GM18526 (cell line): Measurements from ENCODE around the gene IDH3G.

Experiments
- POLR2A ChIP-seq: IDR thresholded peaks from 3 replicates; pipeline ENCODE4 v1.6.1; 2011; ENCODE audit not compliant: insufficient read length; ENCODE audit errors: extremely low read depth

IDH3G gene

DNA sequence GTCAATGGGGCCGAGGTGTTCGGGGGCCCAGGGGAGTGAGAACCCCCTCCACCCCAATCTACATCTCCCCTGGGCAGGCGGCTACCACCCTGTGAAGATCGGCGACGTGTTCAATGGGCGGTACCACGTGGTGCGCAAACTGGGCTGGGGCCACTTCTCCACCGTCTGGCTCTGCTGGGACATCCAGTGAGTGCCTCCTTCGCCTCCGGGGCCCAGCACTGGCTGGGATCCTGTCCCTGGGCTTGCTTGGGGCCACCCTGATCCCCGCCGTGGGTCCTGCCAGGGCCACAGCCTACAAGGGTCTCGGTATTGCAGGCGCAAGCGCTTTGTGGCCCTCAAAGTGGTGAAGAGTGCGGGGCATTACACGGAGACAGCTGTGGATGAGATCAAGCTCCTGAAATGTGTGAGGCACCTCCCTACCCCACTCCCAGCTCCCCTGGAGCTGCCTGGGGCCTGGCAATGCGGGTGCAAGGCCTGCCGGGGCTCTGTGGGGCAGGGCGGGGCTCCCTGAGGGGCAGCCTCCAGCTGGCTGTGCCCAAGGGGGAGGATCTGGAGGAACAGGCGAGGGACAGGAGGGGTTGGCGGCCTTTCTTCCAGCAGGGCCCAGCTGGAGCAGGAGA, 12.6 kb downstream of the IDH3G start:
- no peak for TF ChIP-seq POLR2A

DNA sequence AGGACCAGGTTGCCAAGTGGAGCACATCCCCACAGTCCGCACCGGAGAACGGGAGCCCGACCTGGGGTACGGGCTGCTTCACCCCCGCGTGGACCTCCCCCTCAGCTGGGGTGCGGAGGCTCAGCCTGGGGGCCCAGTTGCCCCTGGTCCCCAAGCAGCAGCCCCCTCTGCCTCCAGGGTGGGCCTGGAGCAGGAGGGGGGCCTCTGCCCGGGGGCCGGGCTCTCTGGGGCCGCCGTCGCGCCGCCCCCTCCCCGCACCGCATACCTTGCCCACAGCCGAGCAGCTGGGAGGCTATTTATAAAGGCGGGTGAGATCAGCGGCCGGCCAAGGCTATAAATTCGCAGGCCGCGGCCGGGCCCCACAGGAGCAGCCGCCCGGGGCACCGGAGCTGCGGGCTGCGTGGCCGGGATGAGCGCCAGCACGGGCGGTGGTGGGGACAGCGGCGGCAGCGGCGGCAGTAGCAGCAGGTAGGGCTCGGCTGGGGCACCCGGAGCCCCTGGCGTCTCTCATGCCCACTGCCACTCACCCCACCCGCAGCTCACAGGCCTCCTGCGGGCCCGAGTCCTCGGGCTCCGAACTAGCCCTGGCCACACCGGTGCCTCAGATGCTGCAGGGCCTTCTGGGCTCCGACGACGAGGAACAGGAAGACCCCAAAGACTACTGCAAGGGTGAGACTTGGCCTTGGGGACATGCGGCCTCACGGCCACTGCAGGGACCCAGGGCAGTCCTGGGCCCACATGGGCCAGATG, 13.3 kb downstream of the IDH3G start, which contains the start of gene SRPK3:
TSS of gene SRPK3 (plus strand) at position 364 of the 750 bp plus-strand sequence. CDS start at position 410, 46 bp downstream.
- no peak for TF ChIP-seq POLR2A

DNA sequence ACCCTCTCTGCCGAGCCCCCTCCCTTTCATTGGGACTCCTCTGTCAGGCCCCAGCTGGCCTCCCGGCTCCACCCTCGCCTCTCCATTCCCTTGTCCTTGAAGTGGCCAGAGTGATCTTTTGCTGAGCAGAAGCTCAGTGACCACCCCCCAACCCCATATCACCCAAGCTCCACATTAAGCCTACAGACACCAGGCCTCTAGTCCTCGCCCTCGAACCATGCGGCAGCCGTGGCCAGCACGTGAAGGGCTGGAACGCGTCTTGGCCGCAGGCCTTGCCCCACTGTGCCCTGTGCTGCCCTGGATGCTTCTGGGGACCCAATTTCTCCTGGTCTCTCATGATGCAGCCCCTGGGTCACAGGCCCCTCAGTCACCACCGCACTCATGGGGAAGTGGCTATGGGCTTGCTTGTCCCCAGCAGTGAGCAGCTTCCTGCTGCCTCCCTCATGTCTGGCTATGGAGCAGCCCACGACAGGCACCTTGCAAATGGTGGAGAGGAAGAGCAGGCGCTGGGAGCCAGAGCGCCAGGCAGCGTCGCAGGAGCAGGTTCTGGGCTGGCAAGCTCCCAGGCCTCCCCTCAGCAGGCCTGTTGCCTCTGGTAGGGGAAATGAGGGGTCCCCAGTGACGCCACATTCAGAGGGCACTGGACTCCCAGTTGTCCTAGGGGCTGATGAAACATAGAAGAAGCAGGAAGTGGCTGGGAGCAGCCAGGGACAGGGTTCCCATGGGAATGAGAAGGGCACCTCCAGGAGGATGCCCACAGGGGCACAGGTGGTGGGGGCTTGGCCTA, 14.1 kb downstream of the IDH3G start:
- TF ChIP-seq POLR2A: no peak

DNA sequence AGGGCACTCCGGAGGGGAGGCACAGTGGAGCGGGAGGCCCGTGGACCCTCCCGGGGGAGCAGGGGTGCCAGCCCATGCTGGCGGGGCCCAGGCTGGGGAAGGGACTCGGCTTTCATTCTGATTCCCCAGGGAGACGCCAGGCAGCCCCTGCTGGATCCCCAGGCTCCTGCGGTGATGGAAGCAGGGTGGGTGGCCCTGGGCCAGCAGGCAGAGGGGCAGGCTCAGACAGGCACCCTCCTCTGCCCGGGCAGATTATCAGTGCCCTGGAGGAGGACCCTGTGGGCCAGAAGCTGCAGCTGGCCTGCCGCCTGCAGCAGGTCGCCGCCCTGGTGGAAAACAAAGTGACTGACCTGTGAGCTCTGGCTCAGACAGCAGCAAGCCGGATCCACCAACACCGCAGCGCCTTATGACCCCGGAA, 15.5 kb downstream of the IDH3G start:
- TF ChIP-seq POLR2A: no peak

DNA sequence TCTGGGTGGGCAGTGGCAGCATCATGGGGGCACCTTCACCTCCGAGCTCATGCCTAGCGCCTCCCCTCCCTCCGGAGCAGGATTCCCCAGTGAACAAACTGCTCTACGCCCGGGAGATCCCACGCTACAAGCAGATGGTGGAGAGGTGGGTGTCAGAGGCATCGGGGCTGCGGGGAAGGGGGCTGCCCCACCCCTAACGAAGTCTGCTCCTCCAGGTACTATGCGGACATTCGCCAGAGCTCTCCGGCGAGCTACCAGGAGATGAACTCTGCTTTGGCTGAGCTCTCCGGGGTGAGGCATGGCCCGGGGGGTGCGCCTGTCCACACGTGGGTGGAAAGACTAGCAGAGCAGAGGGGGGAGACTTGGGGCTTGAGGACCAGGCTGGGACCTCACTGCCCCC, 16.0 kb downstream of the IDH3G start:
- no peak for TF ChIP-seq POLR2A

DNA sequence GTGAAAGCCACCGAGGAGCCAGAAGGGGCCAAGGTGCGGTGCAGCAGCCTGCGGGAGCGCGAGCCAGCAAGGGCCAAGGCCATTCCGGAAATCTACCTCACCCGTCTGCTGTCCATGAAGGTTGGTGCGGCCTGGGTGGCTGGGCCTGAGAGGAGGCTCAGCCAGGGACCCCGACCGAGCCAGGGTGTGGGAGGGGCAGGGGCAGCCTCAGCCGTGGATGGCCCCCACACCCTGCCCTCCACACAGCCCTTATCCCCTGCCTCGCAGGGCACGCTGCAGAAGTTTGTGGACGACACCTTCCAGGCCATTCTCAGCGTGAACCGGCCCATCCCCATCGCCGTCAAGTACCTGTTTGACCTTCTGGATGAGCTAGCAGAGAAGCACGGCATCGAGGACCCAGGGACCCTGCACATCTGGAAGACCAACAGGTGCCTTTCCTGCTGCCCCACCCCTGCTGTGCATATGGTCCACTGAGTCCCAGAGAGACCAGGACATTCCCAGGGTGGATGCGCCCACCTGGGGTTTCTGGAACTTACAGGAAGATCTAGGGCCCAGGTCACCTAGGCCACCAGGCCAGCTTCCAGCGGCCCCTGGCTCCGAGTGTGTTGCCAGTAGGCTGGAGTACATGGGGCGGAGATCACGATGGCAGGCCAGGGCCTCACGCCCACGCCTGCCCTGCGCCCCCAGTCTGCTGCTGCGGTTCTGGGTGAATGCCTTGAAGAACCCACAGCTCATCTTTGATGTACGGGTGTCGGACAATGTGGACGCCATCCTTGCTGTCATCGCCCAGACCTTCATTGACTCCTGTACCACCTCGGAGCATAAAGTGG, 16.7 kb downstream of the IDH3G start:
- TF ChIP-seq POLR2A: no peak

DNA sequence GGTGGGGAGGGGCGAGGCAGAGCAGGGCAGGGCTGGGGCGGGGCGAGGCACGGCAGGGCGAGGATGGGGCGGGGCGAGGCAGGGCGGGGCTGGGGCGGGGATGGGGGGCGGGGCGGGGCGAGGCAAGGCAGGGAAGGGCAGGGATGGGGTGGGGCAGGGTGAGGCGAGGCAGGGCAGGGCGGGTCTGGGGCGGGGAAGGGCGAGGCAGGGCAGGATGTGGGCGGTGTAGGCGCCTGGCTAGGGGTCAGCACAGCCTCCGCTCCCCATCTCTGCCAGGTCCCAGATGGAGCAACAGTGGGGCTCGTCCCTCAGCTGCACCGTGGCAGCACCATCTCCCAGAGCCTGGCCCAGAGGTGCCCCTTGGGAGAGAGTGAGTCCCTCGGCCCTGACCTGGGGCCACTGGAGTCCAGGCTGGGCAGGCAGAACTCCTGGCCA, 17.5 kb downstream of the IDH3G start:
- TF ChIP-seq POLR2A: no peak

DNA sequence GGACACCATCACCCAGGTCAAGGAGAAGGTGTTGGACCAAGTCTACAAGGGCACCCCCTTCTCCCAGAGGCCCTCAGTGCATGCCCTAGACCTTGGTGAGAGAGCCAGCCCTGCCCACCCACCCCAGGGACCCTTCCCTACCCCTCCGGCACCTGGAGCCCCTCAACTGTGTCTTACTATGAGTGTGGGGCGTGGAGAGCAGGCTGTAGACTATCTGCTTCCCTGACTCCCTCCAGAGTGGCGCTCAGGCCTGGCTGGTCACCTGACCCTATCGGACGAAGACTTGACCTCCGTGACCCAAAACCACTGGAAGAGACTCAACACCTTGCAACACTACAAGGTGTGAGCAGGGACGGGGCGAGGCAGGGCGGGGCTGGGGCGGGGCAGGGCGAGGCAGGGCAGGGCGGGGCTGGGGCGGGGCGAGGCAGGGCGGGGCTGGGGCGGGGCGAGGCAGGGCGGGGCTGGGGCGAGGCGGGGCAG, 18.0 kb downstream of the IDH3G start:
- no peak for TF ChIP-seq POLR2A

DNA sequence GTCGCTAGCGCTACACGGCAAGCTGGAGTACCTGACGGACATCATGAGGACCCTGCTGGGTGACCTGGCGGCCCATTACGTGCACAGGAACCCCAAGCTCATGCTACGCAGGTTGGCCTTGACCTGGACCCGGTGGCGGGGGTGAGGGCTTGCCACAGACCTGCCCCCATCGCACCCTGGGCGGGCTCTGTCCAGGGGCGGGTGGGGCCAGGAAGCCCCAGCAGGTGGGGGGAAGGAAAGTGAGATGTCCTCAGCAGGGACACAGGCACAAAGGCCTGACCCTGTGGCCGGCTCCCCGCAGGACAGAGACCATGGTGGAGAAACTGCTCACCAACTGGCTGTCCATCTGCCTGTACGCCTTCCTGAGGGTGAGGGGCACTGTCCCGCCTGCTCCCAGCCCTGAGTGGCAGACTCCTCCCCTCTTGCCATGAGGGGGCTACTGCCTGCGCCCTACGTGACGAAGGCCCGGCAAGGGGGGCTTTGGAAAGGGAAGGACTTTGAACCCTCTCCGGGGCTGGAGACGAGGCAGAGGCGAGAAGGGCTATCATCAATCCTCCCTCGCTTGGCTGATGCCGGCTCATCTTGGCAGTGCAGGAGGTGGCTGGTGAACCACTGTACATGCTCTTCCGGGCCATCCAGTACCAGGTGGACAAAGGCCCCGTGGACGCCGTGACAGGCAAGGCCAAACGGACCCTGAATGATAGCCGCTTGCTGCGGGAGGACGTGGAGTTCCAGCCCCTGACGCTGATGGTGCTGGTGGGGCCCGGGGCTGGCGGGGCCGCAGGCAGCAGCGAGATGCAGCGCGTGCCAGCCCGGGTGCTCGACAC, 18.7 kb downstream of the IDH3G start:
- TF ChIP-seq POLR2A: no peak

DNA sequence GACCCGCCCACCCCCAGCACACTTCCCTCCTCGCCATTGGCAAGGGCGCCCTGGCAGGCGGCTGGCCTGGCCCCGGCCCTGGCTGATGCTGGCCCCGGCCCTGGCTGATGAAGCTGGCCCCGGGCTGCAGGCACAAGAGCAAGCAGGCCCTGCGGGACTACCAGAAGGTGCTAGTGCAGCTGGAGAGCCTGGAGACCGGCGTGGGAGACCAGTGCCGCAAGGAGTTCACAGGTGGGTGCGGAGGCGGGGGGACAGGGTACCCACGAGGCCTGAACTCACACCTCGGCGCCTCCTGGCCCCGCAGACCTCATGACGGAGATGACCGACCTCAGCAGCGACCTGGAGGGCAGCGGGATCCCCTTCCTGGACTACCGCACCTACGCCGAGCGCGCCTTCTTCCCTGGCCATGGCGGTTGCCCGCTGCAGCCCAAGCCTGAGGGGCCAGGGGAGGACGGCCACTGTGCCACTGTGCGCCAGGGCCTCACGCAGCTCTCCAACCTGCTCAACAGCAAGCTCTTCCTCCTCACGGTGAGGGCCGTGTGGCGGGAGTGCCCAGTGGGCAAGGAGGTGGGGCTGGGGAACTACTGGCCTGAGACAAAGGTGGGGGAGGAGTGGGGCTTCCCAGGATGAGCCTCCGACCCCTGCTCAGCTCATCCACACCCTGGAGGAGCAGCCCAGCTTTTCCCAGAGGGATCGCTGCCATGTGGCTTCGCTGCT, 19.4 kb downstream of the IDH3G start:
- TF ChIP-seq POLR2A: no peak

DNA sequence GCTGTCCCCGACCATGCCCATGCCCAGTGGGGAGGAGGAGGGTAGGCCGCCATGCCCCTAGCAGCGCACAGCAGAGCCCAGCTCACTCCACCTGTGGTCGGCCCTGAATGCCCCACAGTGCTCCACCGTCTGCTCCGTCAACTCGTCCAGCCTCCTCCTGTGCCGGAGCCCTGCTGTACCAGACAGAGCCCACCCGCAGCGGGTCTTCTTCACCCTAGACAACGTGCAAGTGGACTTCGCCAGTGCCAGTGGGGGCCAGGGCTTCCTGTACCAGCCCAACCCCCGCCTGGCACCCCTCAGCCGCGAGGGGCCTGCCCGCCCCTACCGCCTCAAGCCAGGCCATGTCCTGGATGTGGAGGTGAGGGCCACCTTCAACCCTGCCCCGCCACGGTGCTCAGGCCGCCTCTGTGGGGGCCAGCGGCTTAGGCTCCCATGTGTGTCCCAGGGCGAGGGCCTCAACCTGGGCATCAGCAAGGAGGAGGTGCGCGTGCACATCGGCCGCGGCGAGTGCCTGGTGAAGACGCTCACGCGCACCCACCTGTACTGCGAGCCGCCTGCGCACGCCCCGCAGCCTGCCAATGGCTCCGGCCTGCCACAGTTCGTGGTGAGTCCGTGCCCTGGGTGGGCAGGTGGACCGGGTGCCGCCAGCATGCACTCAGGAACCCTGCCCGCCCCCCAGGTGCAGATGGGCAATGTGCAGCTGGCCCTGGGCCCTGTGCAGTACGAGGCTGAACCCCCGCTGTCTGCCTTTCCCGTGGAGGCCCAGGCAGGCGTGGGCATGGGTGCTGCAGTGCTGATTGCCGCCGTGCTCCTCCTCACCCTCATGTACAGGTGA, 20.2 kb downstream of the IDH3G start:
- TF ChIP-seq POLR2A: no peak

DNA sequence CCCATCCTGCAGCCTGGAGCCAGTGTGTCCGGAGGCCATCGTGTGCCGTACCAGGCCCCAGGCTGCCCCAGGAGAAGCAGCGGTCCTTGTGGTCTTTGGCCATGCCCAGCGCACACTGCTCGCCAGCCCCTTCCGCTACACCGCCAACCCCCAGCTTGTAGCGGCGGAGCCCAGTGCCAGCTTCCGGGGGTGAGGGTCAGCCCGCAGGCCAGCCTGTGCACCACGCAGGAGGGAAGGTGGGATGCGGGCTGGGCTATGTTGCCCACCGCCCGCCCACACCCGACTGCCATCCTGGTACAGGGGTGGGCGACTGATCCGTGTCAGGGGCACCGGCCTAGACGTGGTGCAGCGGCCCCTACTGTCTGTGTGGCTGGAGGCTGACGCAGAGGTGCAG, 21.0 kb downstream of the IDH3G start:
- no peak for TF ChIP-seq POLR2A

DNA sequence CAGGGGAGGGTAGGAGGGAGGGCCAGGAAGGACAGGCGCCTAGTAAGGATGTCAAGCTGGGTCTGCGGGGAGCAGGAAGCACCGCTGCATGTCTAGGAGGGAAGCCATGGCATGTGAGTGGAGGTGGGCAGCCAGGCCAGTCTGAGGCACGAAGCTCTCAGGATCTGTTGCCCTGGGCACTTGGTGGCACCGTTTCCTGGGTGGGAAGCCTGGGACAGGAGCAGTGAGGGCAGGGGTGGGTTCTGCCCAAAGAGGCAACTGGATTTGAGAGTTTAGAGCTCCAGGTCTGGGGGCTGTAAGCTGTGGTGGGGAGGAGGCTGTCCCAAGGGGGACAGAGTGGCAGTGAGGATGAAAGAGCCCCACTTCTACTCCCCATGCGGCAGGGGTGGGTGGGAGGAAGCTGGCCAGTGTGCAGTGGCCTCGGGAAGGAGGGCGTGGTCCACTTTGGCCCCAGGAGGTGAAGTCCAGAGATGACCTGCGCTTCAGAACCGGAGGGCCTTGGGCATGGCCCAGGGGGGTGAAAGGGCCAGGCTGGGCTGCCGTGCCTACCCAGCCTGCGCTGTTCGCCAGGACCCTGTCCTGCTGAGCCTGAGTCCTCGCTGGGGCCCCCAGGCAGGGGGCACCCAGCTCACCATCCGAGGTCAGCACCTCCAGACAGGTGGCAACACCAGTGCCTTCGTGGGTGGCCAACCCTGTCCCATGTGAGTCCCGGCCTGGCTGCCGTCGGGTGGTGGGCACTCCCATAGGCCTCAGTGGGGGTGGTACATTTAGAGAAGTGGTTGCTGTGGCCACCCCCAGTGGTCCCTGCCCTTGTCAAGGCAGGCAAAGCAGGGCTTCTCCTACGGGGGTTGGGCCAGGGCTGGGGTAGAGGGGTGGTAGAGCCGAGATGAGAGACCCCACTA, 21.6 kb downstream of the IDH3G start:
- TF ChIP-seq POLR2A: no peak
